ENCODE results near the gene IPO4.

GRCh38 chr14:24232645-24233537, 44.3 kb upstream of the IPO4 start, which contains the start of gene GMPR2:
- no peak for TF ChIP-seq CTCF (IDR thresholded peaks at IDR 0.05)
- no peak for TF ChIP-seq POLR2A (IDR thresholded peaks at IDR 0.05)

Measured in right lobe of liver (tissue), 4 donors.